ENCODE results near the gene TPD52L1.

GRCh38 chr6:125262016-125263013 lies 108.7 kb downstream of the TPD52L1 start:
- TF ChIP-seq CTCF (IDR thresholded peaks at IDR 0.05) (no peak), ATF3 (CRISPR knock-in tag; conservative IDR thresholded peaks at IDR 0.05) (no peak)

Measured in WTC11 (cell line).